T-cell (primary cell): ENCODE measurements around the gene CNTN6. TPM values are rescaled to one million over a fixed set of nuclear protein-coding genes. Genes with fewer than 3 reads are reported as not detected.

Experiments
- ATAC-seq, 4 experiments: fragments of 200-7000 bp in 3 of 4; fragments of 150-1000 bp in 1 of 4; cut with Tn5 transposase; replicated peaks in 1 of 4; 1 replicate in 3 of 4; 2 replicates in 1 of 4; pipeline ENCODE4 v1.10.0; 2021; ENCODE audit warnings: moderate library complexity in 3 of 4, mild to moderate bottlenecking in 2 of 4, moderate number of reproducible peaks in 1 of 4
- CTCF ChIA-PET, 2 donors: fragments of 300-600 bp; sonication (Branson Sonifier 250); formaldehyde crosslinking; loops; one replicate each; lab custom pipeline; 2022; ENCODE audit warnings: antibody characterized with exemption in 2 of 2; lab: Charles Lee
- POLR2A ChIA-PET, 2 donors: fragments of 300-600 bp; sonication (Branson Sonifier 250); formaldehyde crosslinking; loops; one replicate each; lab custom pipeline; 2022; ENCODE audit warnings: antibody characterized with exemption in 2 of 2; lab: Charles Lee
- DNase-seq, 35 experiments: peaks; one replicate each; pipeline versions ENCODE4 v3.0.0 to v3.0.0-alpha.2; 2013 to 2023
- H3K27ac ChIP-seq: one replicate; pipeline ENCODE4 v1.5.1; 2013; ENCODE audit warnings: low read length
- H3K27me3 ChIP-seq, 2 experiments: replicated peaks in 1 of 2; 1 replicate in 1 of 2; 2 replicates in 1 of 2; pipeline versions ENCODE4 v1.6.1 to v1.7.0; 2013; ENCODE audit warnings: low read length in 1 of 2, mixed read lengths in 1 of 2; ENCODE audit not compliant: control insufficient read depth in 2 of 2, insufficient read depth in 2 of 2; ENCODE audit errors: extremely low read depth in 1 of 2
- H3K36me3 ChIP-seq, 2 donors: 1 replicate in 1 of 2; 2 replicates in 1 of 2; pipeline versions ENCODE4 v1.6.1 to v1.7.0; 2013; ENCODE audit warnings: low read length in 1 of 2; ENCODE audit not compliant: control insufficient read depth in 2 of 2, insufficient read depth in 1 of 2; ENCODE audit errors: extremely low read depth in 1 of 2
- H3K4me1 ChIP-seq, 2 experiments: 1 replicate in 1 of 2; 2 replicates in 1 of 2; pipeline versions ENCODE4 v1.6.1 to v1.7.0; 2013; ENCODE audit warnings: low read length in 2 of 2, mixed read lengths in 1 of 2; ENCODE audit not compliant: insufficient read depth in 2 of 2, control insufficient read depth in 1 of 2; ENCODE audit errors: extremely low read depth in 1 of 2
- H3K4me3 ChIP-seq, 2 donors: 1 replicate in 1 of 2; 2 replicates in 1 of 2; pipeline versions ENCODE4 v1.5.1 to v1.7.0; 2013; ENCODE audit warnings: mild to moderate bottlenecking in 2 of 2, low read length in 1 of 2, moderate library complexity in 1 of 2; ENCODE audit not compliant: control insufficient read depth in 1 of 2; ENCODE audit errors: extremely low read depth in 1 of 2
- H3K9me3 ChIP-seq: 2 replicates; pipeline ENCODE4 v1.7.0; 2013
- H3K27ac Mint-ChIP-seq, 2 donors: one replicate each; pipeline ENCODE4 v1.8.0; 2020 to 2021; ENCODE audit warnings: mild to moderate bottlenecking in 2 of 2, mixed read lengths in 2 of 2
- H3K27me3 Mint-ChIP-seq, 2 donors: one replicate each; pipeline ENCODE4 v1.8.0; 2021 to 2022; ENCODE audit warnings: mixed read lengths in 2 of 2
- H3K36me3 Mint-ChIP-seq: one replicate; pipeline ENCODE4 v1.8.0; 2021; ENCODE audit warnings: mixed read lengths
- H3K4me1 Mint-ChIP-seq, 3 donors: one replicate each; pipeline ENCODE4 v1.8.0; 2020 to 2022; ENCODE audit warnings: mixed read lengths in 3 of 3, mild to moderate bottlenecking in 1 of 3
- H3K4me3 Mint-ChIP-seq, 3 donors: one replicate each; pipeline ENCODE4 v1.8.0; 2020 to 2022; ENCODE audit warnings: mild to moderate bottlenecking in 3 of 3, mixed read lengths in 3 of 3, moderate library complexity in 3 of 3
- H3K9me3 Mint-ChIP-seq, 3 donors: one replicate each; pipeline ENCODE4 v1.8.0; 2020 to 2022; ENCODE audit warnings: mixed read lengths in 3 of 3
- WGBS: methylation state at CpG from one replicate; pipeline ENCODE4 v1.1.5; 2013; ENCODE audit warnings: missing lambda C conversion rate; ENCODE audit not compliant: insufficient coverage; 5-methylcytosine and 5-hydroxymethylcytosine counted together
- total RNA-seq, 35 experiments: library from RNA in 6 of 35; stranded (reverse) in 6 of 35; fragments of 120-200 nt in 1 of 35; gene quantifications; one replicate each; pipeline versions ENCODE4 v1.2.1 to v1.2.4 and lab custom pipeline; 2013 to 2026

Gene CNTN6
- not detected for total RNA-seq
- 0.06 TPM for total RNA-seq (2013)
- total RNA-seq (lab: John Stamatoyannopoulos, UW), result 0 to 0.09 (median 0) reads per million in 29 experiments

DNA sequence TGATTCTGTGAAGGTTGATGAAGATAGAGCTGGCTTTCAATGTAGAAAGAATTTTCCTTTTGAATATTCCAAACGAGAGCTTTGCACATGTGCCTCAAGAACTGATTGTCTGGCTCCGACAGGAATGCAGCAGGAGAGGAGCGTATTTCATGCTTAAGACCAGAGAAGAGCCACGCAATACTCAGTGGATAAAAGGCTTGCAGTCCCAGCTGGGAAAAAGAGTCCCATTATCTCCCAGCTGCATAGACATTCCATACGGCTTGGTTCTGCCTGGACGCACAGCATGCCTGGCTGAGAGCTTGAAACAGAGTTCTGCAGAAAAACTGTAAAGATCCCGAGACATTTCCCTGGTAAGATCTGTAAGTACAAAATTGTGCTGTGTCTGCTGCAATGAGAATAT lies at the start of gene CNTN6:
TSS of gene CNTN6 (plus strand) at position 254 of the 400 bp plus-strand sequence. CDS start 54,985 bp downstream, outside the sequence.
- CTCF ChIA-PET, result no interaction called here
- POLR2A ChIA-PET, result no interaction called here

DNA sequence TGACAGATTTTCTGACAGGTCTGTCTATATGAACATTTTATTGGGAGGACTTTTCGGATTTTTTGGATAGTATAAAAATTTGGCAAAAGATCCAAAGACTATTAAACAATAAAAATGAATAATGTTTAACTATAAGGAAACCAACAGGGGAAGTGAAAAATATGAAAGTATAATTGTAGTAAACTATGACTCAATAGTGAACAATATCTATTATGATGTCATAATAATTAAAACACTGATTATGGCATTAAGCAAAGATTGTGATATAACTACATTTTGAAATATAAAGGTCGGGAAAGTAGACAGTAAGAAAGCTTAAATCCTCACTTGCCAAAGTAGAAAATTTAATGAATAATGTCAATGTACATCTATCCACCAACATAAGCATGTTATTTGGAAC lies 44.3 kb upstream of the CNTN6 start:
- Histone ChIP-seq H3K27ac (no peak overlapping the region), H3K36me3 (no peaks in the 10 kb centered on the region), H3K4me3 (no peak overlapping the region), H3K27me3 (no peaks in the 10 kb centered on the region), H3K9me3 (peaks cover 4% of the 10 kb centered on the region), H3K4me1 (no peaks in the 10 kb centered on the region)
- CTCF ChIA-PET, result no interaction called here
- peaks cover 3 to 51% (median 15%) of the 10 kb centered on the region in 3 donors for H3K9me3 Mint-ChIP-seq
- H3K4me3 Mint-ChIP-seq, result no peak overlapping the region
- no peaks in the 10 kb centered on the region for H3K4me1 Mint-ChIP-seq
- no CpG with 5 or more reads among the region's 2 CpGs for WGBS
- POLR2A ChIA-PET, result no interaction called here
- no peak for DNase-seq
- no peaks in the 10 kb centered on the region for H3K36me3 Mint-ChIP-seq
- no peaks in the 10 kb centered on the region for H3K27me3 Mint-ChIP-seq
- ATAC-seq, result no peak
- no peak overlapping the region for H3K27ac Mint-ChIP-seq

More for the DNA sequence above, at the start of gene CNTN6:
- Mint-ChIP-seq H3K27ac (no peak within 1 kb of the TSS), H3K4me1 (no peaks in the 10 kb centered on the region), H3K9me3 (peaks cover 8 to 17% (median 13%) of the 10 kb centered on the region in 3 donors), H3K36me3 (no peaks in the 10 kb centered on the region), H3K4me3 (no peak within 1 kb of the TSS), H3K27me3 (no peaks in the 10 kb centered on the region)
- 97% methylated on average over 6 of the region's 7 CpGs for WGBS
- Histone ChIP-seq H3K27me3 (no peaks in the 10 kb centered on the region), H3K36me3 (no peaks in the 10 kb centered on the region), H3K4me3 (no peak within 1 kb of the TSS), H3K9me3 (no peaks in the 10 kb centered on the region), H3K27ac (no peak within 1 kb of the TSS), H3K4me1 (no peaks in the 10 kb centered on the region)
- ATAC-seq, result no peak
- no peak for DNase-seq

DNA sequence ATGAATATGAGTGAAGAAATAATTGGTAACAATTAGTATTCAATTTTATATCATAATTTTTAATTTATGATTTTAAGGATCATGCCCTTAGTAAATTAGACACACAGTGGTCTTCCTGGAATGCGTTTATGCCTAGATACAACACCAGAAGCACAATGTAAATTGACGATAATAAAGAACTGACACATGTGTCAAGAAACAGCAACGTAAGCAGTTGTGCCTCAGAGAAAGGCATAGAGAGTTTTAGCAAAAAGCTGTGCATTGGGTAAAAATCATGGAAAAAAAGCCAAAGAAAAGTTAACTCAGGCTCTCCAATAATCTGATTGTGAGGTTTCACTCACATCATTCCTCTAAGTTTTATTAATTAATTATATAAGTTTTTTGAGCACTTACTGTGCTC lies 37.0 kb upstream of the CNTN6 start:
- no peak for DNase-seq
- Mint-ChIP-seq H3K36me3 (no peaks in the 10 kb centered on the region), H3K9me3 (peaks cover 6 to 12% (median 10%) of the 10 kb centered on the region in 3 donors), H3K27me3 (no peaks in the 10 kb centered on the region), H3K27ac (no peak overlapping the region), H3K4me1 (no peaks in the 10 kb centered on the region), H3K4me3 (no peak overlapping the region)
- no peaks in the 10 kb centered on the region for H3K4me1 ChIP-seq
- H3K27me3 ChIP-seq, result no peaks in the 10 kb centered on the region
- H3K4me3 ChIP-seq, result no peak overlapping the region
- ChIA-PET CTCF (no interaction called here), POLR2A (no interaction called here)
- no peak for ATAC-seq
- no peak overlapping the region for H3K27ac ChIP-seq
- 80% methylated on average over 2 of the region's 3 CpGs for WGBS
- no peaks in the 10 kb centered on the region for H3K36me3 ChIP-seq
- no peaks in the 10 kb centered on the region for H3K9me3 ChIP-seq

DNA sequence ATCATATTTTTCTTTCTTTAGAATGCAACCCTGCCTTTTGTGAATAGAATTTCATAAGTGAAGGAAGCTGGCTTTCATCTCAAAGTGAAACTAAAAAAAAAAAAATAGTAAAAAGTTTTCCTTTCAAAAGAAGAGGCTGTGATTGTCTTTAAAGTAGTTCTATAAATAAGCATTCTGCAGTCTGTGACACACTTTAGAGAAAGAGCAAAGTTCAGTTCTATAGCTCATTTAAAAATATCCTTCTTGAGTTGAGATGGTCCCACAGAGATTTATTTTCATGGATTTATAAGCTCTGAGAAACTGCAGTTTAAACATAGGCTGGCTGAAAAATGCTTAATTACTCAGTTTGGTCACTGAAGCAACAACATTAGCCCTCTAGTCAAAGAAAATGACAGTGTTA lies 36.1 kb upstream of the CNTN6 start:
- Mint-ChIP-seq H3K4me3 (no peak overlapping the region), H3K27ac (no peak overlapping the region), H3K4me1 (no peaks in the 10 kb centered on the region), H3K36me3 (no peaks in the 10 kb centered on the region), H3K9me3 (peaks cover 5 to 12% (median 6%) of the 10 kb centered on the region in 3 donors), H3K27me3 (no peaks in the 10 kb centered on the region)
- H3K4me3 ChIP-seq, result no peak overlapping the region
- no peaks in the 10 kb centered on the region for H3K36me3 ChIP-seq
- no peak for DNase-seq
- CTCF ChIA-PET, result no interaction called here
- H3K9me3 ChIP-seq, result no peaks in the 10 kb centered on the region
- H3K4me1 ChIP-seq, result no peaks in the 10 kb centered on the region
- POLR2A ChIA-PET, result no interaction called here
- no peak overlapping the region for H3K27ac ChIP-seq
- no peak for ATAC-seq
- H3K27me3 ChIP-seq, result no peaks in the 10 kb centered on the region

DNA sequence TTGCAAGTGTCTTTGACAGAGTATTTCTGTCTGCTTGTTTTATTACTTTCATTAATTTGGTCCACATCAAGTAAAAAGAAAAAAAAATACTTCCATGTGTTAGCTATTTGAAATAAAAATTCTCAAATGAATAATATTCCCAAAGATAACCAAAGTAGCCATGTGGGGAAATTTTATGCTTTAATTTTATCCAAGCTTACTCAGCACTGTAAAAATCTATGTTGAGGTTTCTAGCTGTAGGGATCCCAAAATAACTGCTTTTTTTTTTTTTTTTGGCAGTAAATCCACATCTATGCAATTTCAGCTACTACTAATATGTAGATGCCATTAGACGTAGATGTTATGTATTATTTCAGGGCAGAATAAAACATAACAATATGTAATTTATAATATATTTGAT lies 35.4 kb upstream of the CNTN6 start:
- Mint-ChIP-seq H3K36me3 (no peaks in the 10 kb centered on the region), H3K27ac (no peak overlapping the region), H3K27me3 (no peaks in the 10 kb centered on the region), H3K4me1 (no peaks in the 10 kb centered on the region), H3K9me3 (peaks cover 5 to 10% (median 10%) of the 10 kb centered on the region in 3 donors), H3K4me3 (no peak overlapping the region)
- ATAC-seq (no peak), DNase-seq (no peak)
- H3K36me3 ChIP-seq, result no peaks in the 10 kb centered on the region
- no peak overlapping the region for H3K4me3 ChIP-seq
- WGBS, result no CpG with 5 or more reads among the region's 1 CpG
- no peak overlapping the region for H3K27ac ChIP-seq
- CTCF ChIA-PET, result no interaction called here
- H3K9me3 ChIP-seq, result no peaks in the 10 kb centered on the region
- H3K27me3 ChIP-seq, result no peaks in the 10 kb centered on the region
- POLR2A ChIA-PET, result no interaction called here
- no peaks in the 10 kb centered on the region for H3K4me1 ChIP-seq

DNA sequence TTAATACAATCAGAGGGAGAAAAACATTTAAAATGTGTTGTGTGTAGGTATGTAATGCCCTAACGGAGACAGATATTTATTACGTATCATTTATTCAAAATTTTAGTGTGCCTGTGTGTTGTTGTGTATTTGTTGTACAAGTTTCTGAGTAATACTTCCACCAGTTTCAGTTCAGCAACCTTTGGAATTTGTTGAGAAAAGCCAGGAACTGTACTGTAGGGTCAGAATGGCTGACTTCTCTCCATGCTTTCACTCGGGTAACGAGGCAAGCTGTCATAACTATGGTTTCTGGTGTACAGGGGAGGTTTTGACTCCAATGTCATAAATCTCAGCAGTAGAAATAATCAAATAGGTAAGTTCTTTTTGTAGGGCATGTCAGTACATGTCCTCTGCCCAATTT lies 23.8 kb upstream of the CNTN6 start:
- H3K36me3 Mint-ChIP-seq, result no peaks in the 10 kb centered on the region
- POLR2A ChIA-PET, result interaction anchor here in 1 of 2 donors (0.6 kb wide), 1 partner anchor 56 kb away, joined by 6 read pairs; no protein-coding TSS in a partner anchor
- no peaks in the 10 kb centered on the region for H3K9me3 ChIP-seq
- no peaks in the 10 kb centered on the region for H3K4me1 Mint-ChIP-seq
- WGBS, result 82% methylated on average over 3 of the region's 4 CpGs
- no peaks in the 10 kb centered on the region for H3K36me3 ChIP-seq
- H3K4me3 Mint-ChIP-seq, result no peak overlapping the region
- DNase-seq (no peak), ATAC-seq (no peak)
- no peaks in the 10 kb centered on the region for H3K27me3 ChIP-seq
- CTCF ChIA-PET, result no interaction called here
- H3K9me3 Mint-ChIP-seq, result peaks cover 6 to 16% (median 12%) of the 10 kb centered on the region in 3 donors
- no peak overlapping the region for H3K4me3 ChIP-seq
- H3K27ac ChIP-seq, result no peak overlapping the region
- no peaks in the 10 kb centered on the region for H3K4me1 ChIP-seq
- H3K27ac Mint-ChIP-seq, result no peak overlapping the region
- H3K27me3 Mint-ChIP-seq, result no peaks in the 10 kb centered on the region

DNA sequence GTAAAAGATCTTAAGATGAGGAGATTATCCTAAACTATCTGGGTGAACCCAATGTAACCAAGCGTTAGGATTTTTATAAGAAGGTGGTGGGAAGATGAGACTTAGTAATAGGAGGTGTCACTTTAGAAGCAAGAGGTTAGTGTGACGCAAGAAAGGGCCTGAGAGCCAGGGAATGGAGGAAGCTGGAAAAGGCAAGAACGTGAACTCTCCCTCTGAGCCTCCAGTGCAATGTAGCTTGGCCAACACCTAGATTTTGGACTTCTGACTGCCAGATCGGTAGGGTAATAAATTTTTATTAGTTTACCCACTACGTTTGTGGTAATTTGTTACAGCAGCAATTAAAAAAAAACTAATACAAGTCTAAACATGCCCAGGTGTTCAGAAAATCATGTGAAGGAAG lies 20.8 kb upstream of the CNTN6 start:
- Mint-ChIP-seq H3K4me1 (no peaks in the 10 kb centered on the region), H3K27ac (no peak overlapping the region), H3K9me3 (peaks cover 7 to 15% (median 14%) of the 10 kb centered on the region in 3 donors), H3K4me3 (no peak overlapping the region), H3K27me3 (no peaks in the 10 kb centered on the region), H3K36me3 (no peaks in the 10 kb centered on the region)
- H3K4me1 ChIP-seq, result no peaks in the 10 kb centered on the region
- ATAC-seq (no peak), DNase-seq (no peak)
- ChIA-PET CTCF (no interaction called here), POLR2A (no interaction called here)
- H3K4me3 ChIP-seq, result no peak overlapping the region
- WGBS, result 87% methylated on average over 3 of the region's 5 CpGs
- no peaks in the 10 kb centered on the region for H3K27me3 ChIP-seq
- H3K9me3 ChIP-seq, result no peaks in the 10 kb centered on the region
- H3K36me3 ChIP-seq, result no peaks in the 10 kb centered on the region
- H3K27ac ChIP-seq, result no peak overlapping the region
